OCI-LY7 (cell line): ENCODE results near the gene CADM2. TPM values are rescaled to one million over a fixed set of nuclear protein-coding genes. Genes with fewer than 3 reads are reported as not detected.
"Not testable (repeated sequence)": the region's sequence is repeated elsewhere in the genome, so short reads cannot be mapped to it uniquely, and the experiment has no call there.

Source experiments
- BruUV-seq: library from RNA; stranded (reverse); fragments of 400-500 nt; replicated peaks from 2 replicates; lab custom pipeline; 2021; lab: Mats Ljungman, UMichigan
- CTCF ChIA-PET: fragments of 300-600 bp; sonication (Branson Sonifier 250); formaldehyde crosslinking; loops from one replicate; lab custom pipeline; 2022; ENCODE audit warnings: antibody characterized with exemption; ENCODE audit not compliant: unreplicated experiment; lab: Charles Lee
- POLR2A ChIA-PET: fragments of 300-600 bp; sonication (Branson Sonifier 250); formaldehyde crosslinking; loops from one replicate; lab custom pipeline; 2022; ENCODE audit warnings: antibody characterized with exemption; lab: Charles Lee
- DNase-seq: peaks from one replicate; pipeline ENCODE4 v3.0.0-alpha.2; 2015; ENCODE audit warnings: low spot score
- H2AFZ ChIP-seq: fragments of 200-600 bp; sonication (generic), shearing (Covaris generic); 2 replicates; pipeline ENCODE4 v1.6.1; 2014; ENCODE audit warnings: mild to moderate bottlenecking, antibody characterized with exemption, low read length, moderate library complexity
- H3K27ac ChIP-seq: fragments of 200-600 bp; sonication (generic); 2 replicates; pipeline ENCODE4 v1.5.1; 2014; ENCODE audit warnings: mixed run types, low read depth, mild to moderate bottlenecking, moderate library complexity, low read length, inconsistent platforms; ENCODE audit not compliant: poor library complexity, severe bottlenecking
- H3K36me3 ChIP-seq: fragments of 200-600 bp; sonication (generic); 2 replicates; pipeline ENCODE4 v1.6.1; 2014; ENCODE audit warnings: mild to moderate bottlenecking, antibody characterized with exemption, low read length, moderate library complexity, mixed read lengths; ENCODE audit not compliant: insufficient read depth
- H3K4me1 ChIP-seq: fragments of 200-600 bp; sonication (generic); 2 replicates; pipeline ENCODE4 v1.5.1; 2014; ENCODE audit warnings: mild to moderate bottlenecking, low read length; ENCODE audit not compliant: insufficient read depth, poor library complexity, severe bottlenecking
- H3K4me2 ChIP-seq: fragments of 200-600 bp; sonication (generic); 2 replicates; pipeline ENCODE4 v1.6.1; 2014; ENCODE audit warnings: mild to moderate bottlenecking, low read length
- H3K4me3 ChIP-seq: fragments of 200-600 bp; sonication (generic); 2 replicates; pipeline ENCODE4 v1.5.1; 2014; ENCODE audit warnings: mild to moderate bottlenecking, low read depth, low read length; ENCODE audit not compliant: poor library complexity, severe bottlenecking
- H3K79me2 ChIP-seq: fragments of 200-600 bp; sonication (generic); 2 replicates; pipeline ENCODE4 v1.6.1; 2016; ENCODE audit warnings: low read depth, mild to moderate bottlenecking, low read length, moderate library complexity, mixed read lengths; ENCODE audit not compliant: insufficient read depth
- H3K9me2 ChIP-seq: fragments of 200-600 bp; sonication (generic); 2 replicates; pipeline ENCODE4 v1.6.1; 2016; ENCODE audit warnings: mild to moderate bottlenecking, low read length, mixed read lengths; ENCODE audit not compliant: insufficient read depth
- H3K9me3 ChIP-seq: fragments of 200-600 bp; sonication (generic); 2 replicates; pipeline ENCODE4 v1.6.1; 2014; ENCODE audit warnings: mild to moderate bottlenecking, mixed run types, low read length, mixed read lengths
- H4K20me1 ChIP-seq: fragments of 200-600 bp; sonication (generic); 2 replicates; pipeline ENCODE4 v1.6.1; 2014; ENCODE audit warnings: mild to moderate bottlenecking, antibody characterized with exemption, low read length, moderate library complexity, mixed read lengths; ENCODE audit not compliant: insufficient read depth
- CTCF ChIP-seq: fragments of 200-600 bp; sonication (generic); conservative IDR thresholded peaks from 2 replicates; pipeline ENCODE4 v1.5.1; 2014; ENCODE audit warnings: mild to moderate bottlenecking, antibody characterized with exemption, low read length, moderate library complexity, mixed read lengths
- EZH2phosphoT487 ChIP-seq: fragments of 200-600 bp; sonication (generic); IDR thresholded peaks from 2 replicates; pipeline ENCODE4 v1.6.1; 2018; ENCODE audit warnings: low read depth, borderline replicate concordance, mild to moderate bottlenecking, mixed run types, antibody characterized with exemption, low read length, moderate library complexity, mixed read lengths
- intact Hi-C: fragments of 100-400 bp; cut with micrococcal nuclease; formaldehyde crosslinking; loops from one replicate; pipeline ENCODE4 v1.10.0; 2022; ENCODE audit not compliant: unreplicated experiment
- total RNA-seq, 2 experiments: library from RNA; depleted of rRNA in 1 of 2; stranded (reverse); fragments of >200 nt in 1 of 2; shearing (Covaris generic) in 1 of 2; gene quantifications; 2 replicates each; pipeline ENCODE4 v1.2.3, GENCODE V29; 2014 to 2022

CADM2 gene
- total RNA-seq, 2 experiments from 2014 or later = not detected

- Histone ChIP-seq H3K9me2 (no peaks in the 10 kb centered on the region), H3K4me3 (no peak overlapping the region), H3K27ac (no peak overlapping the region), H3K4me2 (no peak overlapping the region), H3K4me1 (no peaks in the 10 kb centered on the region), H4K20me1 (no peaks in the 10 kb centered on the region), H2AFZ (no peak overlapping the region), H3K36me3 (no peaks in the 10 kb centered on the region), H3K79me2 (no peaks in the 10 kb centered on the region), H3K9me3 (no peaks in the 10 kb centered on the region)
- intact Hi-C loops = no loop called here
- ChIA-PET CTCF (no interaction called here), POLR2A (no interaction called here)
- TF ChIP-seq EZH2phosphoT487 (no peak), CTCF (no peak)
- DNase-seq = no peak
- no TSS peak for BruUV-seq
Observed at GRCh38 chr3:85691196-85691595, 732.4 kb downstream of the CADM2 start.

DNA sequence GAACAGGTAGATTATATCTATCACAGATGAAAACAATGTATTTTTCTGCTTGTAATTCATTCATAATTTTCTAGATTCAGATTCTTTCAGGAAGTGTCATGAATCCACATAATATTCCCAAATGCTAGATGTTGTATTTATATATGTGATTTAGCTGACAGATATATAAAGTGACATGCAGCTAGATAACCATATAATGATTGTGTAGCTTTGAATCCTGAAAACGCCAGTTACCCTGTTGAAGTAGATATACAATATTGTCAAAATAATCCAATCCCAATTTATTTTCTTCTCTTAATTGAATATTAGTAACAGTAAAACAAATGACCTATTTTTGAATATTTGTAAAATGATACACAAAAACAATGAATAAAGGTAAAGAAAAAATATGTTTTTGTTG, 738.4 kb downstream of the CADM2 start:
- H3K9me2 ChIP-seq = no peaks in the 10 kb centered on the region
- H2AFZ ChIP-seq = no peak overlapping the region
- TF ChIP-seq CTCF (no peak), EZH2phosphoT487 (no peak)
- no TSS peak for BruUV-seq
- no peaks in the 10 kb centered on the region for H4K20me1 ChIP-seq
- intact Hi-C loops = no loop called here
- no peaks in the 10 kb centered on the region for H3K9me3 ChIP-seq
- no peak overlapping the region for H3K4me2 ChIP-seq
- no peaks in the 10 kb centered on the region for H3K4me1 ChIP-seq
- CTCF ChIA-PET = no interaction called here
- H3K27ac ChIP-seq = no peak overlapping the region
- H3K36me3 ChIP-seq = no peaks in the 10 kb centered on the region
- H3K4me3 ChIP-seq = no peak overlapping the region
- POLR2A ChIA-PET = no interaction called here
- no peaks in the 10 kb centered on the region for H3K79me2 ChIP-seq
- no peak for DNase-seq

GRCh38 chr3:85706130-85706529, 747.3 kb downstream of the CADM2 start:
- POLR2A ChIA-PET = no interaction called here
- Histone ChIP-seq H3K27ac (no peak overlapping the region), H3K9me2 (no peaks in the 10 kb centered on the region), H4K20me1 (no peaks in the 10 kb centered on the region), H3K4me1 (no peaks in the 10 kb centered on the region), H3K4me2 (no peak overlapping the region), H2AFZ (no peak overlapping the region), H3K79me2 (no peaks in the 10 kb centered on the region), H3K36me3 (no peaks in the 10 kb centered on the region), H3K9me3 (no peaks in the 10 kb centered on the region), H3K4me3 (no peak overlapping the region)
- CTCF ChIA-PET = no interaction called here
- no peak for DNase-seq
- TF ChIP-seq EZH2phosphoT487 = no peak
- no peak for TF ChIP-seq CTCF
- intact Hi-C loops = no loop called here
- BruUV-seq = no TSS peak

- BruUV-seq, H3K36me3 ChIP-seq, H3K4me2 ChIP-seq, intact Hi-C loops, DNase-seq, H3K4me1 ChIP-seq, CTCF ChIA-PET, H3K9me2 ChIP-seq, H3K79me2 ChIP-seq, H2AFZ ChIP-seq, H3K4me3 ChIP-seq, H3K27ac ChIP-seq, POLR2A ChIA-PET, H4K20me1 ChIP-seq, H3K9me3 ChIP-seq: not testable (repeated sequence)
Observed at GRCh38 chr3:85708325-85708724, 749.5 kb downstream of the CADM2 start.
